Activated gamma-delta T cell treated with Interleukin-2 at 50 U/mL for 16 hours (primary cell): ENCODE measurements around the gene GEMIN5.
"Not testable (repeated sequence)": the region's sequence is repeated elsewhere in the genome, so short reads cannot be mapped to it uniquely, and the experiment has no call there.

Source experiments
- DNase-seq: peaks from one replicate; pipeline ENCODE4 v3.0.0-alpha.2; 2020

GEMIN5 gene

GRCh38 chr5:154937718-154938466, at the start of gene GEMIN5:
Gene GEMIN5, minus strand, starts transcription at chr5:154938211. Its CDS starts 78 bp downstream, at chr5:154938133.
- peak; percentile 78 for DNase-seq

- no peak for DNase-seq
Observed at GRCh38 chr5:154986151-154986550, 48.1 kb upstream of the GEMIN5 start.

GRCh38 chr5:154984946-154985516, 47.0 kb upstream of the GEMIN5 start:
- no peak for DNase-seq

- DNase-seq, result not testable (repeated sequence)
Observed at GRCh38 chr5:154978294-154978693, 40.3 kb upstream of the GEMIN5 start.

GRCh38 chr5:154977409-154977808, 39.4 kb upstream of the GEMIN5 start:
- no peak for DNase-seq

GRCh38 chr5:154976082-154976481, 38.1 kb upstream of the GEMIN5 start:
- not testable (repeated sequence) for DNase-seq

GRCh38 chr5:154972476-154973080, 34.6 kb upstream of the GEMIN5 start:
- no peak for DNase-seq

GRCh38 chr5:154971501-154971900, 33.5 kb upstream of the GEMIN5 start:
- no peak for DNase-seq

- no peak for DNase-seq
Observed at GRCh38 chr5:154970759-154971158, 32.7 kb upstream of the GEMIN5 start.

GRCh38 chr5:154968953-154969352, 30.9 kb upstream of the GEMIN5 start:
- no peak for DNase-seq

- no peak for DNase-seq
Observed at GRCh38 chr5:154967421-154968024, 29.5 kb upstream of the GEMIN5 start.

GRCh38 chr5:154966874-154967273, 28.9 kb upstream of the GEMIN5 start:
- DNase-seq, result no peak

- DNase-seq, result no peak
Observed at GRCh38 chr5:154966081-154966841, 28.2 kb upstream of the GEMIN5 start.

GRCh38 chr5:154962494-154962893, 24.5 kb upstream of the GEMIN5 start:
- DNase-seq, result no peak

- DNase-seq, result no peak
Observed at GRCh38 chr5:154956712-154957111, 18.7 kb upstream of the GEMIN5 start.

- DNase-seq, result no peak
Observed at GRCh38 chr5:154949781-154950180, 11.8 kb upstream of the GEMIN5 start.

GRCh38 chr5:154948313-154948712, 10.3 kb upstream of the GEMIN5 start:
- no peak for DNase-seq

- no peak for DNase-seq
Observed at GRCh38 chr5:154947778-154948177, 9.8 kb upstream of the GEMIN5 start.

GRCh38 chr5:154945695-154946301, 7.8 kb upstream of the GEMIN5 start:
- DNase-seq, result no peak

- DNase-seq, result no peak
Observed at GRCh38 chr5:154944716-154945115, 6.7 kb upstream of the GEMIN5 start.

GRCh38 chr5:154943527-154943926, 5.5 kb upstream of the GEMIN5 start:
- DNase-seq, result no peak

GRCh38 chr5:154940772-154941620, 3.0 kb upstream of the GEMIN5 start, which contains the start of gene MRPL22:
Gene MRPL22, plus strand, starts transcription at chr5:154941073. Its CDS starts 38 bp downstream, at chr5:154941111.
- peak; percentile 93 for DNase-seq
